Ovary (tissue), 3 donors: ENCODE data around the gene HEPACAM.

Experiments used
- CTCF ChIP-seq, 3 donors: fragments of 450-650 bp in 2 of 3; fragments of 200-600 bp in 1 of 3; IDR thresholded peaks; one replicate each; pipeline versions ENCODE4 v1.5.1 to v1.8.0; 2016 to 2022; ENCODE audit warnings: antibody characterized with exemption in 3 of 3, mild to moderate bottlenecking in 1 of 3
- EP300 ChIP-seq: sonication (generic); formaldehyde crosslinking; IDR thresholded peaks from one replicate; pipeline ENCODE4 v1.6.1; 2017; ENCODE audit warnings: antibody characterized with exemption
- POLR2A ChIP-seq: fragments of 450-650 bp; IDR thresholded peaks from one replicate; pipeline ENCODE4 v1.6.1; 2017; ENCODE audit warnings: antibody characterized with exemption, mild to moderate bottlenecking, moderate library complexity
- donor health status: DM: no; HTN: no; CAD: no.

- TF ChIP-seq CTCF (IDR thresholded peaks at IDR 0.05) (no peak), POLR2A (peak; percentile 7), EP300 (no peak)
Observed at GRCh38 chr11:124896821-124897391, 38.9 kb downstream of the HEPACAM start.
